Activated naive CD4-positive, alpha-beta T cell (primary cell): ENCODE measurements around the gene FABP2.
"Not testable (repeated sequence)": the region's sequence is repeated elsewhere in the genome, so short reads cannot be mapped to it uniquely, and the experiment has no call there.

Source experiments
- DNase-seq, 4 experiments: peaks; one replicate each; lab custom pipeline; 2025; lab: John Stamatoyannopoulos, UW

Gene FABP2

DNA sequence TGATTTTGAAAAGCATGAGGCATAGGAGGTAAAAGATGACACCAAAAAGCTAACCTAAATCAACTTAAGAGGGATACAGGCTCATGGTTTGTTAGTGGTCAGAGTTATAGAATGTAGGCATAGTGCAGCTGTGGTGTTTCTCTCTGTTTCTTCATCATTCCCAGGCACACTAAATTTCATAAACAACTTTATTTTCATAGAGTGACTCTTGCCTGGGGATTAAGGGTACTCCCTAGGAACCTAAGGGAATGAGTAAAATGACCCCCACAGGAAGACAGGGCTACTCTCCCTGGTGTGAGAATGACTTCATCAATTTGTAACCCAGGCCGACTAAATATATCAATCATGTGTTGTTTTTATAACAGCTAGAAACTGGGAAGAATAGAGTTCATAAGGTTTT lies 11.1 kb downstream of the FABP2 start:
- DNase-seq, result no peak

DNA sequence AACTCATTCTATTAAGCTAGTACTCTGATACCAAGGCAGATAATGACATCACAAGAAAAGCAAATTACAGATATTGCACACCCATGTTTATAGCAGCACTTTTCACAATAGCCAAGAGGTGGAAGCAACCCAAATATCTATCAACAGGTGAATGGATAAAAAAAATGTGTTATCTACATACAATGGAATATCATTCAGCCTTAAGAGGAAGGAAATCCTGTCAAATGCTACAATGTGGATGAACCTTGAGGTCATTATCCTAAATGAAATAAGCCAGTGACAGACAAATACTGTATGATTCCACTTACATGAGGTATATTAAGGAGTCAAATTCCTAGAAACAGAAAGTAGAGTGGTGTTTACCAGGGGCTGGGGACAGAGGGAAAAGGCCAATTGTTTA lies 14.3 kb downstream of the FABP2 start:
- DNase-seq, result no peak

DNA sequence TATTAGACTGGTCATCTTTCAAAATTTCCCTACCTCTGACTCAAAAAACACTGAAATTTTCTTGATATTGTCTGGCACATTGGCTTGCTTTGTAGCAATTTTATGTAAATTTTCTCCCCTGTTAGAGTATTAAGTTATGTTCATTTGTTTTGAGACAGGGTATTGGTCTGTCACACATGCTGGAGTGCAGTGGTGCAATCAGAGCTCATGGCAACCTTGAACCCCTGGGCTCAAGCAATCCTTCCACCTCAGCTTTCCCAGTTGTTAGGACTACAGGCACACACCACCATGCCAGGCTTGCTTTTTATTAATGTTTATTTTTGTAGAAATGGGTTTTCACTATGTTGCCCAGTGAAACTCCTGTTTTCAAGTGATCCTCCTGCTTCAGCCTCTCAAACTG lies 17.5 kb downstream of the FABP2 start:
- no peak for DNase-seq

DNA sequence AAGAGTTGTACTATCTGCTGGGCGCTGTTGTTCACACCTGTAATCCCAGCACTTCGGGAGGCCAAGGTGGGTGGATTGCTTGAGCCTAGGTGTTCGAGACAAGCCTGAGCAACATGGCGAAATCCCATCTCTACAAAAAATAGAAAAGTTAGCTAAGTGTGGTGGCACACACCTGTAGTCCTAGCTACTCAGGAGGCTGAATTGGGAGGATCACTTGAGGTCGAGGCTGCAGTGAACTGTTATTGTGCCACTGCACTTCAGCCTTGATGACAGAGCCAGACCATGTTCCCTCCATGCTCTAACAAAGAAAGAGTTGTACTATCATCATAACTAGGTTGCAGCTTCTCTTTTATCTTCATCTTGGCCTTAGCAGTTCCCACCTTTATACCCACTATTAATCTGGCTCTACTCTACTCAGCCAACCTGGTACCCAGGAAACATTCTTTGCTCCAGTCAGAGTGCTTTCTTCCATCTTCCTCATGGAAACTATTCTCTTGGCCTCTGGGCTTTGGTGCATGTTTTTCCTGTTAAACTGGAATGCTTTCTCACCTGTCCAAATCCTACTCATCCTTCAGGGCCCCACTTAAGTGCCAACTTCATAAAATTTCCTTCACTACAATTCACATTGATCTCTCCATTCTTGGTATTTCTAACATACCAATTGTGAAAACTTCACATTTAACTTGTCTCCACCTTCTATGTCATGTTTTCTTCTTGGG lies 18.2 kb downstream of the FABP2 start:
- no peak for DNase-seq

DNA sequence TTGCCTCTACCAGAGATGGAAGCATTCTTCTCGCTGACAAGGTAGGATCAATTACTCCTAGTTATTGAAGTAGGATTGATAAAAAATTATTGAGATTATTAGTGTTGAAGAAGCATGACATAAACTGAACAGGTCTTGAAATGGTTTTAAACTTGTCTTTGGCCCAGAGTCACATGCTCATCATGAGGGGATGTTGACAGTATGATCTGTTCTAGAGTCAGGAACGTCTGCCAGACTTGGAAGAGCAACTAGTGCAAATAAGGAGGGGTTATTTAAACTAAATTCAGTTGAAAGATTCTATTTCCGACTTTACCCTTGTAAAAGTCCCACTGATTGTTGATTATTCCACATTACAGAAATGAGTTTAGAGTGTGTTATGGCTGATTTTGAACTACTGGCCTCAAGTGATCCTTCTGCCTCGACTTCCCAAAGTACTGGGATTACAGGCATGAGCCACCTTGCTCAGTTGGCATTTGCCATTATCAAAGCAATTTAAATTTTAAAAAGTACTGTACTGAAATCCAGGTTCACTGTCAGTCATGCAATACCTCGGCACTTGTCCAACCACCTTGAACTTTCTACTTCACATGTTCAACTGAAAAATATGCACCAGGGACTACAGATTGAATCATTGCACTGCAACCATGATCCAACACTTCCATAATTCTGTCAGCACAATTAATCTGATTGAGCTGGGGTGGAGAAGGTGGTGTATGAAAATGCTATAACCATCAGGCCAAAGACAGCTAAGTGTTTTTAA lies 19.7 kb downstream of the FABP2 start:
- no peak for DNase-seq

DNA sequence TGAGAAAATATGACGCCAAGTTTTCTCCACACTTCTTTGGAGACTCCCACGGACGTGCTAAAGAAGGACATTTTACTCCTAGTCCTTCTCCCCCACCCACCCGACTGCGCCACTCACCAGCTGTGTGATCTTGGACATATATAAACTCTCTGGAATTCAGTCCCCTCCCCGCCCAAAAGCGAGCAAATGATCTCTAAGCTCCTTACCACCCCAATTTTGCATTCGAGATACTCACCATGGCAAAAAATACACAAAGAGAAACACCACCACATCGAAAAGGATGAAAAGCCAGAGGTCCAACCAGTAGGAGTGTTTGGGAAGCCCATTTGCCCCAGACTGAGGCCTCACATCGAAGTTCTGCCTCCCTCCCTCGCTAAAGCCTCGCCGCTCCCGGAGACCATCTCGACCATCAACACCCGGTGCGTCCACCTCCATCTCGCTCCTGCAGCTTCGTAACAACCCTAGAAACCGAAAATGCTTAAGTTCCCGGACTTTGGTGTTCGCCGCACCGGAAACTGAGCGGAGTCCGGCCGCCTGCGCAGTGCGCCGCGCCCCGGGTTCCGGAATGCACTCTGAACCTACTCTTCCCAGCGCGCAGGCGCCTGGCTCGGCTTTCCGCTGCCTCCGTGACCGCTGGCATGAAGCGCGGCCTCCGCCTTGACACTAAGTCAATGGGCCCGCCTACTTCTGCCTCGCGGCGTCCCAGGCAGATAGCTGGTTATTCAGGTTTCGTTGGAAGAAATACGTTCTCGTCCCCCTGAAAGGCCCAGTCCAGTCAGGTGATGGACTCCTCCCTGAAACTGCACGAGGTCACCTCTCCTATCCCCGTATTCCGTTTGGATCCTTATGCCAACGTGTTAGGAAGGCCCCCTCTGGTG lies 21.6 kb downstream of the FABP2 start:
- DNase-seq, result no peak

DNA sequence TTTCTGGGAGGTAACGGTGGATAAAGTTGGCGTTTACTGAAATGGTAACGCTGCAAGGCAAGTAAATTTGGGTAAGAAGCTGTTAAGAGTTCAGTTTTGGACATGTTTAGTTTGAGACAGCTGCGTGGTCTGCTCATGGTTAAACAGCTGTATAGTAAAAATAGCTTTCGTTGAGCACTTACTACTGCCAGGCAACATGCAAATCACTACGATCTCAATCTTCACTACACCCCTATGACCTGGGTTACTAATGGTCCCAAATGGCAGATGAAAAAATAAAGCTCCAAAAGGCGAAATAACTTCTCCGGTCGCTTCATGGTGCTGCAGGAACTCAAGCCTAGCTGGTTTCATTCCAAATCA lies 22.2 kb downstream of the FABP2 start:
- DNase-seq, result no peak

DNA sequence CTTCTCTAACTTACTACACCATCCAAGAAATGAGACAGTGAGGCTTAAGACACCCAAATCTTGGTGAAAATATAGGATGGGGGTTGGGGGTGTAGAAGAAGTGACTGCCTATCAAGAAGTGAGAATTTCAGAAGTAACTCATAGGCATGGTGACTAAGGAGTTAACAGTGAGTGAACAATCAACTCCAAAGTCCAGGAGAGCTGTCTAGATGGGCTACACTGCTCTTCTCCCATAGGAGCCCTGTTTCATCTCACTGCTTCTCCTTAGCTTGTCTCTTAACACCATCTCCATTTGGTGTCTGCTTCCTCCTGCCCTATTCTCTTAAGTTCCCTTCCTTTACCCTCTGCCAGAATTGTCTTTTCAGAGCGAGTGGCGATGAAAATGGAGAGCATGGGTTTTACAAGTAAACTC lies 22.7 kb downstream of the FABP2 start:
- DNase-seq, result no peak

DNA sequence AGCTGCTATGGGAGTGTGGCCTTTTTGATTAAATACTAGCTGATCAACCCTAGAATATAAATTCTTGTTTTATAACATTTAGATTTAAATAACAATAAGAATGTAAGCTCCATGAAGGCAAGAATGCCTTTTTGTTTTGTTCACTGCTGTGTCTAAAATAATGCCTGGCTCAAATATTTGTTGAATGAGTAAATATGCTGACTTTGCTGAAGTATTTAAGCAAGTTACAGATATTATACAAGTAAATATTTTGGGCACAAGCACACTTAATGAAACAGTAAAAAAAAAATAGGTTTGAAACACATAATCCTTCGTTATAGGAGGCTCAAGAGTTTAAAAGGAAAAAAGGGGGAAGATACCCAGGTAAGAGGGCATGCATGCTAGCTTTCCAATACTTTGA lies 24.1 kb downstream of the FABP2 start:
- no peak for DNase-seq

DNA sequence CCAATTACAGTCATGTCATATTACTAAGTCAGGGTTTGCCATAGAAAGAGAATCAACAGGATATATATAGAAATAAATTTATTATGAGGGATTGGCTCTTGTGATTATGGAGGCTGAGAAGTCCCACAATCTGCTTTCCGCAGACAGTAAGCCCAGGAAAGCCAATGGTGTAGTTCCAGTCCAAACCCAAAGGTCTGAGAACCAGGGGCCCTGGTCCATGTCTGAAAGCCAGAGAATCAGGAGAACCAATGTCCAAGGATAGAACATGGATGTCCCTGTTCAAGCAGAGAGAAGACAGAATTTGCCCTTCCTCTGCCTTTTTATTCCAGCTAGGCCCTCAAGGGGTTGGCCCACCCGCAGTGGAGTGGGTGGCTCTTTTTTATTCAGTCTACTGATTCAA lies 25.6 kb downstream of the FABP2 start:
- DNase-seq, result no peak

DNA sequence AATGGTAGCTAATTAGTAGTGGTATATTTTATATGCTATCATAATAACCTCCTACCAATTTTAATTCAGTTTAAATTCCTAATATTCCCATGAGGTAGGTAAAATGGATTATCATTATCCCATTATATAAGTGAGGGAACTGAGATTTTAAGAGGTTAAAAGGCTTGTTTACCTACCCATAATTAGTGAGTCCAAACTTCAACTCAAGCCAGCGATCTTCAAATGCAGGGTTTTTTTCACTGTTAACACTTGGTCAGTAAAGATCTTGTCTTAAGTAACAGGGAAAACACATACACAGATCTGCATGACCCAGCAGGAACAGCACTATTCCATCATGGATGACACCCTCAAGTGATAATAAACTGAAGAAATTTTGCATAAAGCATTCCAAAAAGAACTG lies 31.3 kb downstream of the FABP2 start:
- no peak for DNase-seq

DNA sequence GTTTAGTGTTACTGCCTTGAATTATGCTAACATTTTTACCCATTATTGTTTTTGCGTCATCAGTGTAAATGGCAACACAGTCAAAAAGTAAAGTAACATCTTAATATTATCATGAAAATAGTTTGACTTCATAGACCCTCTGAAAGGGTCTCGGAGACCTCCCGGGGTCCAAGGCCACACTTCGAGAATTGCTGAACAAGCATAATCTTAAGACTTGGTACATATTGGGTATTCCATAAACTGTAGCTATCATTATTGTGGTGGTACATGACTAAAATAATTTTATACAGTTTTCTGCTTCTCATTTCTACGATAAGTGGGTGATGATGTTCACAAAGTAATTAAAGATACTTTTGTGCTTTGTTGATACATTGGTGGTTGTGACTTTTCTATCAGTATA lies 32.6 kb downstream of the FABP2 start:
- DNase-seq, result no peak

DNA sequence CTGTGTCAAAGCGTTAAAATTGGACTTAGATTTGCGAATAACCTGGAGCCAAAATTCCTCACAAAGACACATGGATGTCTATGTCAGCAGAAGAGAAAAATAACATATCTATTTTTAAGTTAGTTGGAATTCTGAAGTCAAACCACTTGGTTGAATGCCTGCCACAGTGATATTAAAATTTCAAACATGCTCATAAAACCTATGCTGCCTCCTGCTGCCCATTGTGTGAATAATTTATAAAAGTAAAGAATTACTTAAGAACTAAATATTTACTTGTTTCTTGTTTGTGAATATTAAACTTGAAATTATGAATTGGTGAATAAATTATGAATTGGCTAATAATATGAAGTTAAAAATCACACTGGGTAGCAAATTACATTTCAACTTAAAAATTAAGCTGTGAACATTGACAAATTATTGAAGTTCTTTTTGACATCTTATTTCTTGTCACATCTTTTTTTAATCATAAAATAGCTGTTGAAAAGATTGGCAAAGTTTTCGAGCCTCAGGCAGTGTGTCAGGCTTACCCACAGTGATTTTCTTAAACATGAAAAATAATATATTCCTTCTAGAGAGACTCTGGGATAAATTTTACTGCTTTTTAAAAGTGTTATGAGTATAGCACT lies 35.4 kb downstream of the FABP2 start:
- no peak for DNase-seq

DNA sequence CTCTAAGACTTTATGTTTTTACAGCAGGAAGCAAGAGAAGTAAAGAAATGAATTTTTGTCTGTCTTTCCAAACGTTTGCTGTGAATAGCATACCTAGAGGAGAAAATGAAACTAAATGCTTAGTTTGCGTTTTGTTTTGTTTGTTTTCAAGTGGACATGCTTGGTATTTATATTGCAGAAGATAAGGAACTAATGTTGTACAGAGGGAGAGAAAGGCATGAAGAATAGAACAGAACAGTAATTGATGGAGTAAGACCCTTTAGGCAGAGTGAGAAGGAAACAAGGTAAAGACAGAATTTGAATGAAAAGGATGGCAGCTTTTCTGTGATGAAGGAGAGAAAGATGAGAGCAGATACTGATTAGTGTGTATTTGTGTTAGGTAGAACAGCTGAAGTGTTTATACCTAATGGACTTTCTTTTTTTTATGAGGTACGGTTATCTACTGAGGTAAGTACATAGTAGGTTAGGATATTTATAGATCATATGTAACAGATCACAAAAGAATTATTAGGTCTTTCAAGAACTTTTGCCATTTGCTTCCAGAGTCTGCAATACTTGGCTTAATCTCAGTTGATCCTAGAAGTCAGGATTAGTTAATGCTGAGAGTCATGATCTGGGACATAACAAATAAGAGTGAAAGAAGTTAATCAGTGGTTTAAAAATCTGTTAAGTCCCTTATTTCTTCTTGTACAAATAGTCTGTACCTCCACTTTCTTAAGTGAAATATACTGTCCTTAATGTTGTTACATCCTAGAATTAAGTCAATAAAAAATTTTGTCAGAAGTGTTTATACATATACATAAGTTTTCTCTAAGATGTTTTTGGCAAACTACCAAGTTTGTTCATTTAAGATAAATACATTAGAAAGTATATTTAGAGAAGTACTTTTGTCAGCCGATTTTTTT lies 36.8 kb downstream of the FABP2 start:
- no peak for DNase-seq

DNA sequence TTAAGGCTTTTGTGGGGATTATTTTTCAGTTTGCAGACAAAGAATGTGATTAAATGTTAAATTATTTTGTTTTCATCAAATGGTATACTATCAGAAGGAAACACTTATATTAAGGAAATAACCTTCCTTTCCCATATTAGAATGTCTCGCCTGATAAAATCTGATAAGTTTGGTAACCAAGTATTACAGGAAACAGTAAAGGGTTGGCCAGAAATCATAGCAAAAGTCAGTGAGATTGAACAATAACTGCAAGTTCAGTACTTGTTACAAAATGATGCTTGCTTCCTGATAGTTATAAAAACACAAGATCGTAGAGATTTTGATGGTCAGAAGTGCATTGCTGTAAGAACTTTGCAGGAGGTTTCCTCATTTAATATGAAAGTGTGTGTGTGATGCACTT lies 40.5 kb downstream of the FABP2 start:
- DNase-seq, result no peak

DNA sequence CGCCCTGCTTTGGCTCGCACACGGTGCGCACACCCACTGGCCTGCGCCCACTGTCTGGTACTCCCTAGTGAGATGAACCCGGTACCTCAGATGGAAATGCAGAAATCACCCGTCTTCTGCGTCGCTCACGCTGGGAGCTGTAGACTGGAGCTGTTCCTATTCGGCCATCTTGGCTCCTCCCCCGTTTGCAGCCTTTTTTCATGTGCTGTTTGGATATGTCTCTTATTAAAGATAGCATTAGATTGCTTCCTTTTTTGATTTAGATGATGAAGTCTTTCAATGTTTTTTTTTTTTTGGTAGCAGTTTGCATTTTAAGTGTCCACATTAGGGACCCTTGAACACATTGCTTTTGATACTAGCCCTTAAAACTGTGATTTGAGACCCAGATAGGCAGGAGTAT lies 42.0 kb downstream of the FABP2 start:
- DNase-seq, result not testable (repeated sequence)

DNA sequence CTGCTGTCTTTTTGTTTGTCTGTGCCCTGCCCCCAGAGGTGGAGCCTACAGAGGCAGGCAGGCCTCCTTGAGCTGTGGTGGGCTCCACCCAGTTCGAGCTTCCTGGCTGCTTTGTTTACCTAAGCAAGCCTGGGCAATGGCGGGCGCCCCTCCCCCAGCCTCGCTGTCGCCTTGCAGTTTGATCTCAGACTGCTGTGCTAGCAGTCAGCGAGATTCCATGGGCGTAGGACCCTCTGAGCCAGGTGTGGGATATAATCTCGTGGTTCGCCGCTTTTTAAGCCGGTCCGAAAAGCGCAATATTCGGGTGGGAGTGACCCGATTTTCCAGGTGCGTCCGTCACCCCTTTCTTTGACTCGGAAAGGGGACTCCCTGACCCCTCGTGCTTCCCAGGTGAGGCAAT lies 42.4 kb downstream of the FABP2 start:
- not testable (repeated sequence) for DNase-seq

DNA sequence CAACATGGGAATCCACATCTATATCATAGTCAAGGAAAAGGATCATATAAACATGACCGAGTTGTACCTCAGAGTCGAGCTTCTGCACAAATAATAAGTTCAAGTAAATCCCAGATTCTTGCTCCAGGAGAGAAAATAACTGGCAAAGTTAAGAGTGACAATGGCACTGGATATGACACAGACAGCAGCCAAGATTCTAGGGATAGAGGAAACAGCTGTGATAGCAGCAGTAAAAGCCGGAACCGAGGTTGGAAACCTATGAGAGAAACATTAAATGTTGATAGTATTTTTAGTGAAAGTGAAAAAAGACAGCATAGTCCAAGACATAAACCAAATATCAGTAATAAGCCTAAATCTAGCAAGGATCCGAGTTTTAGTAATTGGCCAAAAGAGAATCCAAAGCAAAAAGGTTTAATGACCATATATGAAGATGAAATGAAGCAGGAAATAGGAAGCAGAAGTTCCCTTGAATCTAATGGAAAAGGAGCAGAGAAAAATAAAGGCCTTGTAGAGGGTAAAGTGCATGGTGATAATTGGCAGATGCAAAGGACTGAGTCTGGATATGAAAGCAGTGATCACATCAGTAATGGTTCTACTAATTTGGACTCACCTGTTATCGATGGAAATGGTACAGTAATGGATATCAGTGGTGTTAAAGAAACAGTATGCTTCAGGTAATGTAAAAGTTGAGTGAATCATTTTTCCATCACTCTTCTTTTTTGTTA lies 50.4 kb downstream of the FABP2 start:
- no peak for DNase-seq

DNA sequence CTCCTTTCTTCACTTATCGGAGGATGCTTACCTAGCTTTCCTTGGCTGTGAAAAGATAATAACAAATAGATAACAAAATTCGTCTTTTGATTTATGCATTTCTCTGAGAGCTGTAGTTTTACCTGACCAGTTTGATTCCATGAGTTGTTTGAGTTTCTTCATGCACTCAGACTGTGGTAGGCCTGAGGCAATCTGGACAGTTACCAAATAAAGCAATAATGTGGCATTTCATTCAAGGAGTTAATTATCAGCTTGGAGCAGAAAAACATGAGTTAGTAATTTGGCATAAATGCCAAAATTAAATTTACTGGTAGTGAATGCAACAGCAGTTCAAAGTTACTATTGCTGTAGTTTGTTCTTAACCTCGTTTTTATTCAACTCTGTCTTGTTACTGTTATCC lies 53.5 kb downstream of the FABP2 start:
- no peak for DNase-seq
